EL (cell line): ENCODE measurements around the gene APOA5.
"Not testable (repeated sequence)": the region's sequence is repeated elsewhere in the genome, so short reads cannot be mapped to it uniquely, and the experiment has no call there.

Experiments used
- DNase-seq: peaks from one replicate; pipeline ENCODE4 v3.0.0-alpha.2; 2016

APOA5 gene

GRCh38 chr11:116771935-116772334 is 19.7 kb downstream of the APOA5 start:
- DNase-seq = no peak

- no peak for DNase-seq
Observed at GRCh38 chr11:116762132-116762531, 29.5 kb downstream of the APOA5 start.

DNA sequence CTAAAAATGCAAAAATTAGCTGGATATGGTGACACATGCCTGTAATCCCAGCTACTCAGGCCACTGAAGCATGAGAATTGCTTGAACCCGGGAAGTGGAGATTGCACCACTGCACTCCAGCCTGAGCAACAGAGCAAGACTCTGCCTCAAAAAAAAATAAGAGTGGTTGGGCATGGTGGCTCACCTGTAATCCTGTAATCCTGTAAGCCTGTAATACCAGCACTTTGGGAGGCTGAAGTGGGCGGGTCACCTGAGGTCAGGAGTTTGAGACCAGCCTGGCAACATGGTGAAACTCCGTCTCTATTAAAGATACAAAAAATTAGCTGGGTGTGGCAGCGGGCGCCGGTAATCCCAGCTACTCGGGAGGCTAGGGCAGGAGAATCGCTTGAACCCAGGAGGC is 35.6 kb downstream of the APOA5 start:
- not testable (repeated sequence) for DNase-seq

GRCh38 chr11:116750070-116750718 is 41.5 kb downstream of the APOA5 start:
- no peak for DNase-seq

DNA sequence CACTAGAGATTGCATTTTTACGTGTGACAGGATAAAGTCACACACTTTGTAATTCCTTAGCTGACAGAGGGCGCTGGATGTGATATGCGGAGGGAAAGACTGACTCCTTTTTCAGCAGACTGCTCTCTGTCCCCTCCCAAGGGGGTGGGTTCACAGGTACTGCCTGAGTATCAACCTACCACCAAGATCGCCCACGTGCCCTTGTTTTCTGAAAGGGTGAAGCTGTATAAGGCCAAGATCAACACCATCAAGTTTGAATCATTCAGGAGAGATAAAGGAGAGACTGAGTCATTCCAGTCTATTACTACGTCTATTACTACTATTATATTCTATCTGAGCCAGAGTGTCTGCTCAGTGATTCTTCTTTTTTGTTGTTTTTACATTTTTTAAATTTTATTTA is 49.6 kb downstream of the APOA5 start:
- DNase-seq = no peak

GRCh38 chr11:116740741-116741140 is 50.9 kb downstream of the APOA5 start:
- DNase-seq = no peak
